Mesothelial cell of epicardium (in vitro differentiated cells): ENCODE measurements around the gene GPER1. TPM values are rescaled to one million over a fixed set of nuclear protein-coding genes. Genes with fewer than 3 reads are reported as not detected.

ENCODE experiments used
- DNase-seq, 2 experiments: peaks; one replicate each; pipeline ENCODE4 v3.0.0; 2021; ENCODE audit warnings: low spot score in 2 of 2; ENCODE audit not compliant: unreplicated experiment in 2 of 2
- H3K27ac Mint-ChIP-seq: 2 replicates; pipeline ENCODE4 v1.8.0; 2021; ENCODE audit warnings: mixed read lengths
- H3K27me3 Mint-ChIP-seq: 2 replicates; pipeline ENCODE4 v1.8.0; 2021; ENCODE audit warnings: low read depth, mixed read lengths
- H3K36me3 Mint-ChIP-seq: 2 replicates; pipeline ENCODE4 v1.8.0; 2021; ENCODE audit warnings: mixed read lengths
- H3K4me1 Mint-ChIP-seq: 2 replicates; pipeline ENCODE4 v1.8.0; 2021; ENCODE audit warnings: mixed read lengths
- H3K4me3 Mint-ChIP-seq: 2 replicates; pipeline ENCODE4 v1.8.0; 2021; ENCODE audit warnings: mild to moderate bottlenecking, moderate library complexity, mixed read lengths
- H3K9me3 Mint-ChIP-seq: 2 replicates; pipeline ENCODE4 v1.8.0; 2021; ENCODE audit warnings: mixed read lengths
- total RNA-seq: library from RNA; stranded (reverse); gene quantifications from 3 replicates; pipeline ENCODE4 v1.2.1, GENCODE V29; 2021
- TF ChIP-seq, protein P1 (sequence below): fragments of 200-600 bp; sonication (generic); IDR thresholded peaks from one replicate; pipeline ENCODE4 v1.5.0; 2021; ENCODE audit warnings: antibody characterized with exemption; ENCODE audit not compliant: unreplicated experiment

The GPER1 gene
- total RNA-seq, 1 donor from 2014 or later: 2.1 TPM

DNA sequence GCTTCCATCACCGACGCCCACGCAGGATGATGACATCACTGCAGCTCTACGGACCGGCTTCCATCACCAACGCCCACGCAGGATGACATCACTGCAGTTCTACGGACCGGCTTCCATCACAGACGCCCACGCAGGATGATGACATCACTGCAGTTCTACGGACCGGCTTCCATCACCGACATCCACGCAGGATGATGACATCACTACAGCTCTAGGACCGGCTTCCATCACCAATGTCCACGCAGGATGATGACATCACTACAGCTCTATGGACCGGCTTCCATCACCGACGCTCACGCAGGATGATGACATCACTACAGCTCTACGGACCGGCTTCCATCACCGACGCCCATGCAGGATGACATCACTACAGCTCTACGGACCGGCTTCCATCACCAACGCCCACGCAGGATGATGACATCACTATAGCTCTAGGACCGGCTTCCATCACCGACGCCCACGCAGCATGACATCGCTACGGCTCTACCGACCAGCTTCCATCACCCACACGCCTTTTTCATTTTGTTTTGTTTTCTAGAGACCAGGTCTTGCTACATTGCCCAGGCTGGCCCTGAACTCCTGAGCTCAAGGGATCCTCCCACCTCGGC lies 29.5 kb downstream of the GPER1 start:
- no peak overlapping the region for H3K27ac Mint-ChIP-seq
- no peak overlapping the region for H3K4me3 Mint-ChIP-seq
- DNase-seq: no peak
- no peaks in the 10 kb centered on the region for H3K9me3 Mint-ChIP-seq
- H3K36me3 Mint-ChIP-seq: peaks cover 7% of the 10 kb centered on the region
- no peaks in the 10 kb centered on the region for H3K4me1 Mint-ChIP-seq
- TF ChIP-seq, protein P1, sequence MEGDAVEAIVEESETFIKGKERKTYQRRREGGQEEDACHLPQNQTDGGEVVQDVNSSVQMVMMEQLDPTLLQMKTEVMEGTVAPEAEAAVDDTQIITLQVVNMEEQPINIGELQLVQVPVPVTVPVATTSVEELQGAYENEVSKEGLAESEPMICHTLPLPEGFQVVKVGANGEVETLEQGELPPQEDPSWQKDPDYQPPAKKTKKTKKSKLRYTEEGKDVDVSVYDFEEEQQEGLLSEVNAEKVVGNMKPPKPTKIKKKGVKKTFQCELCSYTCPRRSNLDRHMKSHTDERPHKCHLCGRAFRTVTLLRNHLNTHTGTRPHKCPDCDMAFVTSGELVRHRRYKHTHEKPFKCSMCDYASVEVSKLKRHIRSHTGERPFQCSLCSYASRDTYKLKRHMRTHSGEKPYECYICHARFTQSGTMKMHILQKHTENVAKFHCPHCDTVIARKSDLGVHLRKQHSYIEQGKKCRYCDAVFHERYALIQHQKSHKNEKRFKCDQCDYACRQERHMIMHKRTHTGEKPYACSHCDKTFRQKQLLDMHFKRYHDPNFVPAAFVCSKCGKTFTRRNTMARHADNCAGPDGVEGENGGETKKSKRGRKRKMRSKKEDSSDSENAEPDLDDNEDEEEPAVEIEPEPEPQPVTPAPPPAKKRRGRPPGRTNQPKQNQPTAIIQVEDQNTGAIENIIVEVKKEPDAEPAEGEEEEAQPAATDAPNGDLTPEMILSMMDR: no peak
- no peaks in the 10 kb centered on the region for H3K27me3 Mint-ChIP-seq

DNA sequence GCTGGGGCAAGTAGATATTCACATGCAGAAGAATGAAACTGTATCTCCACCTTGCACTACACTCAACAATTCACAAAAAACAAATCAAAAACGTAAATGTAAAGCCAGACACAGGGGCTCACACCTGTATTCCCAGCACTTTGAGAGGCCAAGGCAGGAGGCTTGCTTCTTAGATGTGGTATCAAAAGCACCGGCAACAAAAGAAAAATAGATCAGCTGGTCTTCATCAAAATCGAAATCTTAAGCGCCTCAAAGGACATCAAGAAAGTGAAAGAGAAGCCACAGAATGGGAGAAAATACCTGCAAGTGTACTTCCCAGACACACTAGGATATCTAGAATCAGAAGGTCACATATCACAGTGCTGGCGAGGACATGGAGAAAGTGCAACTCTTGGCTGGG lies 31.3 kb downstream of the GPER1 start:
- H3K4me3 Mint-ChIP-seq: no peak overlapping the region
- H3K9me3 Mint-ChIP-seq: no peaks in the 10 kb centered on the region
- H3K36me3 Mint-ChIP-seq: peaks cover 7% of the 10 kb centered on the region
- TF ChIP-seq, protein P1: no peak
- no peak for DNase-seq
- H3K4me1 Mint-ChIP-seq: no peaks in the 10 kb centered on the region
- no peak overlapping the region for H3K27ac Mint-ChIP-seq
- no peaks in the 10 kb centered on the region for H3K27me3 Mint-ChIP-seq

DNA sequence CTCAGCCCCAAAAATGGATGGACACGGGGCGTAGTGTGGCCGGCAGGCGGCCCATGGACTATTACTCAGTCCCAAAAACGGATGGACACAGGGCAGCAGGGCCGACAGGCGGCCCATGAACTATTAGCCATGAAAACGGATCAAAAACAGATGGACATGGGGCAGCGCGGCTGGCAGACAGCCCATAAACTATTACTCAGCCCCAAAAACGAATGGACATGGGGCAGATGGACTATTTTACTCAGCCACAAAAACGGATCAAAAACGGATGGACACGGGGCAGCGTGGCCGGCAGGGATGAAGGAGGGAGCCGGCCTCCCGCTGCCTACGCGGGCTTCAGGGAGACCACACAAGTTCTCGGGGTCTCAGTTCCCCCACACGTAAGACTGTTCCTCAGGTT lies 32.9 kb downstream of the GPER1 start:
- TF ChIP-seq, protein P1: no peak
- Mint-ChIP-seq H3K27me3 (no peaks in the 10 kb centered on the region), H3K9me3 (no peaks in the 10 kb centered on the region), H3K36me3 (peaks cover 15% of the 10 kb centered on the region), H3K27ac (no peak overlapping the region), H3K4me1 (no peaks in the 10 kb centered on the region), H3K4me3 (no peak overlapping the region)
- DNase-seq: no peak

DNA sequence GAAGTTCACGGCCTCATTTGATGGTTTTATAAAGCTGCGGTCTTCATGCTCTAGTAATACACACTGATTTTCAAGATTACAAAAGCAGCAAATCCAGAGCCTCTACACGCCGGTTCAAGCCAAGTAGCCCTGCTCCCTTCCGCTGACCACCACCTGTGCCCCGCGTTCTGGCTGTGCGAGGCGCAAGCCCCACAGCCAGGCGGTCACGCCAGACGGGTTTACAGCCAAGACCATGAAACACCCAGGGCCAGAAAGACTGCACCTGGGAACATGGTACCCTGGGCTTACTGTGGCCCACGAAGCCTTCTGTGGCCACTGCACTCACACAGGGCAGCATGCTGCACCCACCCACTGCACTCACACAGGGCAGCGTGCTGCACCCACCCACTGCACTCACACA lies 33.6 kb downstream of the GPER1 start:
- H3K9me3 Mint-ChIP-seq: no peaks in the 10 kb centered on the region

DNA sequence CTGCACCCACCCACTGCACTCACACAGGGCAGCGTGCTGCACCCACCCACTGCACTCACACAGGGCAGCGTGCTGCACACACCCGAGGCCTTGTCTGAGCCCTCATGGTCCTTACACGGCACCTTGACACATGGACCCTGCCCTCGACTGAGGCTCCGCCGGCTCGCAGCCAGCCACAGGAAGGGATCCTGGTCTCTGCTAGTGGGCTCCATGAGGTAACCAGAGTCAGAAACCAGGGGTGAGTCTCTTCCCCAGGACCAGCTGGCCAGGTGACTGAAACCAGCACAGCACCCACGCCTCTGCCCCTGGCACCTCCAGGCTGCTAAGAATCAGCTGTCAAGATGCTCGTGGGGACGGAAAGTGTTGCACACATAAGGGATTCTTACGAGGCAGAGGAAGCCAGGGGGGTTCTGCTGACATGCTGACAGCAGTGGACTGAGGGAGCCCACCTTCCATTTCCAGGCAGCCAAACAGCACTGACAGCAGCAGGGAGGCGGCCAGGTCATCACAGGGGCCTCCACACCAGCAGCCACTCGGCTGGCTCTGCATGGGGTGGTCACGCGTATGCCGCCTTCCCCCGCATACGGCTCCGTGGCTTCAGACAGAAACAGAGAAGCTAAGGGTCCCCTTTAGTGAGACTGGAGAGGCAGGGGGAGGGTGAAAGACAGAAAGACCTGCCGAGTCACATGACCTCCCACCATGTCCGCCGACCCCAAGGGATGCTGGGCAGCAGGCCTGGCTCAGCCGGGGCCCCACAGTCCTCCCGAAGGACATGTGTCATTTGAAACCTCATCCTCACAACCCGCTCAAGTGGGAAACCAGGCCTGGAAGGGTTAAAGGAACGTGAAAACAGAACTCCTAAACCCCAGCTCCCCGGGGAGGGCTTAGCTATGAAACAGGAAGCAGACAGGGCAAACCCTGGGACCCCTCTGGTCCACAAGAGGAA lies 34.2 kb downstream of the GPER1 start:
- Mint-ChIP-seq H3K27ac (no peak overlapping the region), H3K9me3 (no peaks in the 10 kb centered on the region), H3K4me1 (no peaks in the 10 kb centered on the region), H3K27me3 (no peaks in the 10 kb centered on the region), H3K4me3 (no peak overlapping the region), H3K36me3 (peaks cover 23% of the 10 kb centered on the region)
- no peak for DNase-seq
- TF ChIP-seq, protein P1: no peak

More for the DNA sequence above, 33.6 kb downstream of the GPER1 start:
- DNase-seq: no peak
- Mint-ChIP-seq H3K4me3 (no peak overlapping the region), H3K36me3 (peaks cover 17% of the 10 kb centered on the region), H3K27me3 (no peaks in the 10 kb centered on the region), H3K4me1 (no peaks in the 10 kb centered on the region), H3K27ac (no peak overlapping the region)
- TF ChIP-seq, protein P1: no peak
